ACC112 (cell line): ENCODE measurements around the gene GAS7.
"Not testable (repeated sequence)": the region's sequence is repeated elsewhere in the genome, so short reads cannot be mapped to it uniquely, and the experiment has no call there.

Experiments used
- H2AFZ ChIP-seq: fragments of 200-600 bp; sonication (generic); one replicate; pipeline ENCODE4 v1.6.0; 2017; ENCODE audit warnings: antibody characterized with exemption, low read length; ENCODE audit not compliant: unreplicated experiment
- H3K27ac ChIP-seq: fragments of 200-600 bp; sonication (generic); 2 replicates; pipeline ENCODE4 v1.5.1; 2014; ENCODE audit warnings: low read depth, mild to moderate bottlenecking, antibody characterized with exemption, low read length, moderate library complexity
- H3K27me3 ChIP-seq: fragments of 200-600 bp; sonication (generic); 2 replicates; pipeline ENCODE4 v1.6.1; 2014; ENCODE audit warnings: mild to moderate bottlenecking, antibody characterized with exemption, low read length, moderate library complexity, mixed read lengths; ENCODE audit not compliant: insufficient read depth
- H3K36me3 ChIP-seq: fragments of 200-600 bp; sonication (generic); 2 replicates; pipeline ENCODE4 v1.6.1; 2016; ENCODE audit warnings: mild to moderate bottlenecking, antibody characterized with exemption, low read length, moderate library complexity, mixed read lengths; ENCODE audit not compliant: insufficient read depth
- H3K4me1 ChIP-seq: fragments of 200-600 bp; sonication (generic); one replicate; pipeline ENCODE4 v1.6.1; 2016; ENCODE audit warnings: low read length, mixed read lengths; ENCODE audit not compliant: insufficient read depth, unreplicated experiment, control insufficient read depth
- H3K4me3 ChIP-seq: fragments of 200-600 bp; sonication (generic); 2 replicates; pipeline ENCODE4 v1.5.1; 2014; ENCODE audit warnings: mild to moderate bottlenecking, low read depth, low read length
- H3K79me2 ChIP-seq: fragments of 200-600 bp; sonication (generic); one replicate; pipeline ENCODE4 v1.6.0; 2016; ENCODE audit warnings: low read length; ENCODE audit not compliant: control insufficient read depth, unreplicated experiment, insufficient read depth

GAS7 gene

GRCh38 chr17:9925457-9925856, 272.9 kb downstream of the GAS7 start:
- H2AFZ ChIP-seq: no peak overlapping the region
- H3K27ac ChIP-seq: no peak overlapping the region
- H3K4me1 ChIP-seq: no peaks in the 10 kb centered on the region
- H3K4me3 ChIP-seq: no peak overlapping the region
- H3K36me3 ChIP-seq: no peaks in the 10 kb centered on the region
- no peaks in the 10 kb centered on the region for H3K79me2 ChIP-seq
- no peaks in the 10 kb centered on the region for H3K27me3 ChIP-seq

- no peaks in the 10 kb centered on the region for H3K36me3 ChIP-seq
- H2AFZ ChIP-seq: no peak overlapping the region
- no peaks in the 10 kb centered on the region for H3K27me3 ChIP-seq
- no peaks in the 10 kb centered on the region for H3K4me1 ChIP-seq
- H3K79me2 ChIP-seq: no peaks in the 10 kb centered on the region
- H3K4me3 ChIP-seq: no peak overlapping the region
- no peak overlapping the region for H3K27ac ChIP-seq
Measured at GRCh38 chr17:9924735-9925191, 273.6 kb downstream of the GAS7 start.

- no peaks in the 10 kb centered on the region for H3K79me2 ChIP-seq
- no peaks in the 10 kb centered on the region for H3K4me1 ChIP-seq
- H3K27me3 ChIP-seq: no peaks in the 10 kb centered on the region
- no peak overlapping the region for H2AFZ ChIP-seq
- no peak overlapping the region for H3K4me3 ChIP-seq
- no peak overlapping the region for H3K27ac ChIP-seq
- no peaks in the 10 kb centered on the region for H3K36me3 ChIP-seq
Measured at GRCh38 chr17:9922012-9922848, 276.2 kb downstream of the GAS7 start.

GRCh38 chr17:9921216-9921615, 277.2 kb downstream of the GAS7 start:
- H3K36me3 ChIP-seq, H3K27ac ChIP-seq: not testable (repeated sequence)

DNA sequence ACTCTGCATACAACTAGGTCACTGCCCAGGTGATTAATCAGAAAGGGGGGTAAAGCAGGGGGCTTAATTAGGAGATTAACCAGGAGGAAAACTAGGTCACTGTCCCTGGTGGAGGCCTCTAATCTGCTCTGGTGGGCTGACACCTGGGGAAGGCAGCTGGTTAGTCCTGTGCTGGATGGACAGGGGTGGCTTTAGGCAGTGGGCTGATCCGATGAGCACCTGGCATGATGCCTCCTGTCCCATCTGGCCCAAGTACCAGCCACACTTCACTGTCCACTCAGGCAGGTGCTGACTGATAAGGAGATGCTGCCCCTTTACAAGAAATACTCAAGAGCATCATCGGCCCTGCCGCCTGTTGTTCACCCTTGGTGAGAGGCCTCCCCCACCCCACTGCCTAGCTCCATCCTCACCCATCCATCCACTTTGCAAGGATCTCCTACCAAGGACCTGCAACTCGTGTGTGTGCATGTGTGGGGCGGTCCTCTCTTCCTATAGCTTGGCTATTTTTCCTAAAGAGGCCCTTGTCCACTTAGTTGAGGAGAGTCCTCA, 279.5 kb downstream of the GAS7 start:
- H3K79me2 ChIP-seq: no peaks in the 10 kb centered on the region
- H3K27ac ChIP-seq: no peak overlapping the region
- no peaks in the 10 kb centered on the region for H3K27me3 ChIP-seq
- H2AFZ ChIP-seq: no peak overlapping the region
- no peaks in the 10 kb centered on the region for H3K4me1 ChIP-seq
- H3K4me3 ChIP-seq: no peak overlapping the region
- H3K36me3 ChIP-seq: no peaks in the 10 kb centered on the region

More at GRCh38 chr17:9921216-9921615, 277.2 kb downstream of the GAS7 start:
- H2AFZ ChIP-seq, H3K4me3 ChIP-seq, H3K27me3 ChIP-seq, H3K4me1 ChIP-seq, H3K79me2 ChIP-seq: not testable (repeated sequence)

- no peak overlapping the region for H3K4me3 ChIP-seq
- no peaks in the 10 kb centered on the region for H3K27me3 ChIP-seq
- no peak overlapping the region for H2AFZ ChIP-seq
- no peaks in the 10 kb centered on the region for H3K79me2 ChIP-seq
- H3K4me1 ChIP-seq: no peaks in the 10 kb centered on the region
- no peaks in the 10 kb centered on the region for H3K36me3 ChIP-seq
- H3K27ac ChIP-seq: no peak overlapping the region
Measured at GRCh38 chr17:9918352-9918751, 280.1 kb downstream of the GAS7 start.

DNA sequence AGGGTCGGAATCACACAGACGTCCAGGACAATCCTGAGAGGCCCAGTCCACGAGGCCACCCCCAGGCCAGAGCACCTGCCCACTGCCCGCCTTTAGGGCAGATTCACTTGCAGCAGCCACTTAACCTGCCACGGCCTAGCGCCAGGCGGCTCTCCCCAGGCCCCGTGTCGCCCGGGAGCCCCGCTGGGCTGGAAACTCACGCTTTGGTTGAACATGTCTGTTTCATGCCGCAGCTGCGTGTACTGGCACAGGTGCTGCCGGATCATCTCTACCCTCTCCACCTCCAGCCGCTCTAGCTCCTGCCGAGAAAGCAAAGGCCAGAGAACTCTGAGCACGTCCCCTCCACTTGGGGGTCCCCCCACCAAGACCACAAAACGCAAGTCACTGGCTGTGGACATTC, 280.6 kb downstream of the GAS7 start:
- H3K4me1 ChIP-seq: no peaks in the 10 kb centered on the region
- H3K27ac ChIP-seq: no peak overlapping the region
- no peak overlapping the region for H3K4me3 ChIP-seq
- H3K79me2 ChIP-seq: no peaks in the 10 kb centered on the region
- H3K36me3 ChIP-seq: no peaks in the 10 kb centered on the region
- H2AFZ ChIP-seq: no peak overlapping the region
- H3K27me3 ChIP-seq: no peaks in the 10 kb centered on the region

DNA sequence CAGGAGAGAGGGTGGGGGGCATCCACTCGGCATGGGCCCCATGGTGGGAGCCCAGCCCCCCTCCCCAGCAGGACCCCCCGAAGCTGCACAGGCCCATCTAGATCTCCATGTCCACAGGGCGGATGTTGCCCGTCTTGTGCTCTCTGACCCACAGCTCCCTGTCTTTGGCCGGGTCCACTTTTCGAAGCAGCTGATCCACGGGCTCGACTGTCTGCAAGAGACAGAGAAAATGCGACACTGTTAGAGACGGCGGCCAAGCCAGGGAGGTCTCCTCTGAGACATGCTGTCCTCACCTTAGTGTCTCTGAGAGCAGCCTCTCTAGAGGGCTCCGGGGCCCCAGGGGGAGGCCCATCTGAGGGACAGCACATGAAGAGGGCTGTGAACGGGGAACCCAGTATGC, 281.3 kb downstream of the GAS7 start:
- Histone ChIP-seq H3K27ac (no peak overlapping the region), H3K36me3 (no peaks in the 10 kb centered on the region), H3K27me3 (no peaks in the 10 kb centered on the region), H3K79me2 (no peaks in the 10 kb centered on the region), H3K4me1 (no peaks in the 10 kb centered on the region), H2AFZ (no peak overlapping the region), H3K4me3 (no peak overlapping the region)

DNA sequence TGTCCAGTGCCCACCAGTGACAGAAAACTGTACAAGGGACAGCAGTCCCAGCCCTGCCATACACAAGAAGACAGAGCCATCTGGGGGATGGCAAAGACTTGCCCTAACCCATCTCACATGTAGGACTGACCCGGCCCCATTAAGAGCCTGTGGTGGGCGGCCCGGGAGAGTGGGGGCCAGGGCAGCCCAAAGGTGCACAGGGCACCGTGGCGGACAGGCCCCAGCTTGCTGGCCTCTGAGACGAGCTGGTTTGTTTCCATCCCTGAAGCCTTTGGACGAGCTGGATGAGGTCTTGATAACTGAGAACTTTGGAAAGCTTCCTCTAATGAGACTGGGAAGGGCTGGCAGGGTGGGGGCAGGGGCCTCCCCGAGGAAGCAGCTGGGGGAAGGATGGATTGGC, 282.3 kb downstream of the GAS7 start:
- no peaks in the 10 kb centered on the region for H3K79me2 ChIP-seq
- H3K27me3 ChIP-seq: no peaks in the 10 kb centered on the region
- H3K36me3 ChIP-seq: no peaks in the 10 kb centered on the region
- H2AFZ ChIP-seq: no peak overlapping the region
- H3K4me1 ChIP-seq: no peaks in the 10 kb centered on the region
- no peak overlapping the region for H3K27ac ChIP-seq
- no peak overlapping the region for H3K4me3 ChIP-seq

DNA sequence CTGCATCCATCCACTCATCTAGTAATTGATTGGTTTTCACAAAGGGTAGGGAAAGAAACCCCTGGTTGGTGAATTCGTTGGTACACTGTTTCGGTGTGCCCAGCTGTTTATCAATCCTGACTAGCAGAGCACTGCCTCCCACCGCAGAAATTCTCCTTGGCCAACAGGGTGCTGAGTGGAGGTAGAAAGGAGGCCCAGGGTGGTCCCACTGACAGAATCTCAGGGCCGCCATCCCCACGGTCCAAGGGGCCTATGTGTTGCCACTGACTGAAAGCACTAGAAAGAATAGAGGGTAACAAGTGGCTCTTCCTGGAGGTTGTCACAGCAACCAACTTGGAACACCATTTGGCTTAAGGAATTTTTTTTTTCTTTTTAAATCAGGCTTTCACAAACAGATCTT, 284.9 kb downstream of the GAS7 start:
- Histone ChIP-seq H3K27me3 (no peaks in the 10 kb centered on the region), H3K79me2 (no peaks in the 10 kb centered on the region), H3K4me1 (no peaks in the 10 kb centered on the region), H3K27ac (no peak overlapping the region), H2AFZ (no peak overlapping the region), H3K36me3 (no peaks in the 10 kb centered on the region), H3K4me3 (no peak overlapping the region)
